LNCAP (cell line): Measurements from ENCODE around the gene STPG3.

Experiments used
- CTCF ChIP-seq: fragments of 450-650 bp; IDR thresholded peaks from 2 replicates; pipeline ENCODE4 v1.5.1; 2017; ENCODE audit warnings: mild to moderate bottlenecking

The STPG3 gene

GRCh38 chr9:137244486-137245449, 6.3 kb upstream of the STPG3 start:
- TF ChIP-seq CTCF = no peak

- no peak for TF ChIP-seq CTCF
Measured at GRCh38 chr9:137245450-137246421, 5.3 kb upstream of the STPG3 start.

- no peak for TF ChIP-seq CTCF
Measured at GRCh38 chr9:137247135-137247915, 3.8 kb upstream of the STPG3 start.

- no peak for TF ChIP-seq CTCF
Measured at GRCh38 chr9:137247916-137248175, 3.2 kb upstream of the STPG3 start.

GRCh38 chr9:137250329-137251193, 525 bp upstream of the STPG3 start:
- TF ChIP-seq CTCF = no peak

GRCh38 chr9:137251490-137252268, 593 bp downstream of the STPG3 start:
- no peak for TF ChIP-seq CTCF
